ENCODE results near the gene SVIL.
"Not testable (repeated sequence)": the region's sequence is repeated elsewhere in the genome, so short reads cannot be mapped to it uniquely, and the experiment has no call there.

Gene SVIL

DNA sequence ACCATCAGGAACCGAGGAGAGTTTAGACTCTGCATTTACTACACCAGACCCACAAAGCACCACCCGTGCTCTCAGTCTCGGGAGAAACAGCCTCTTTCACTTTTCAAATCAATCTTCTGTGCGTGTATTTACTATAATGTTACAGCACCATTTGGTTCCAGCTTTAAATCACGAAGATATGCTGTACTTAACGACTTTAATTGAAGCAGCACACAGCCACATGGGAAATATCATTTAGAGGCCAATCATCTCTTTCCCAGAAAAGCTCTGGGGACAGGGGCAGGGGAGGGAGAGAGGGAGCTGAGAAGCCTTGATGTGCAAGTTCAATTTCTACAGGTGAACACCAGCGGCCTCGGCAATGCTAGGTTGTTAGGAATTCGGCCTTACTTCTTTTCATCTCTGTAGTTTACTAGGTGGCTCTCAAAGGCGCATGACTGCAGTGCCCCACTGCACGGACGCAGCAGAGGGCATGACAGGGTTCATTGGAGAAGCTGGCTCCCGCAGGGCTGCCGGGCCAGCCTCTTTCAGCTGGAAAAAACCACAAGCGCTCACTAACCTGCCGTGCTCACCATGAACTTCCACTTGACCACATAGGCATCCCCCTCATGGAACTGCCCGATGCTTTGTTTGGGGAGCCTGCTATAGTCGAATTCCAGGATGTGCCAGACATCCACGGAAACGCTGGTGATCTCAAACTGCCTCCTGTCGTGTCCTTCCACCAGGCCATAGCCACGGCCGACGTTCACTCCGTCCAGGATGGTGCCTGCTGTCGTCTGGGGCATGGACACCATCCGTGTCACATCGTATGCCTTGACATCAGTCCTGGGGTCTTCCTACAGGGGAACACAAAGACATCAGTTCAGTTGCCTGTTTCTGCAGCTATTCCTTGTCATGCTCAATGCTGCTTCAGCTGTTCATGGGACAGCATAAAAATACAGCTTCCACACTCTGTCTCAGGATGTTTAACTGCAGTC is 154.5 kb downstream of the SVIL start:
- DNase-seq = no peak

DNA sequence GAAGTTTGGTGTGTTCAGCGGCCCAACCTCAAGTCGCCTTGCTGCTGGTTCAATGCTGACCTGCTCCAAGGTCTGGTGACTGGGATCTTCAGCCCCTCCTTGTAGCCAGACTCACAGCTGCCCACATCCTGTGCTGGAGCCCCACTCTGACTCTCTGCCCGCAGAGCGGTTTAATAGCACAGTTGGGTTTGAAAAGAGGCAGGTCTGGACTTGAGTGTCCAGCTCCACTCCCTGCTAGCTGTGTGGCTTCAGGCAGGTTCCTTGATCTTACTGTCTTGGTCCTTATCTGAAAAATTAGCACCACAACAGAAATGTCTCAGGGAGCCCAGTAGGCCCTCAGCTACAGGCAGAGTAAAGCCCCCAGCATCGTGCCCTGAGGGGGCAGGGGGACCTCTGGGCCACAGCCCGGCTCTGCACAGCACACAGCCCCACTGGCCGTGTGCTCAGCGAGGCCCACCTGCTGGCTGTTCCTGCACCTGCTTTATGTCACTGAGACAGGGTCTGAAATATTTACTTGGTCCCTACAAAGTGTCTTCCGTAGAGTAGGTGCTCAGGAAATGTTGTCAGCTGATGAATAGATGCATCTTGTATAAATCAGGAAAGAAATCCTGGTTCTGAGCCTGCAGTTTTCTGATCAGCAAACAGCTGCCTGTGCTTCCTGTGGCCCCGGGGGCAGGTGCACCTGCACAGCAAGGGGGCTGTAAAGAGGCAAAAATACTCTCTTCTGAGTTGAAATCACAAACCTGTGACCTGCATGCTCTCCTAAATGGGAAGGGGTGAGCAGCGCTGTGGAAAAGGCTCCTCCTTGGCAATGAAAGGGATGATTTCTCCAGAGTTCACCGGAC is 155.5 kb downstream of the SVIL start:
- DNase-seq = no peak

DNA sequence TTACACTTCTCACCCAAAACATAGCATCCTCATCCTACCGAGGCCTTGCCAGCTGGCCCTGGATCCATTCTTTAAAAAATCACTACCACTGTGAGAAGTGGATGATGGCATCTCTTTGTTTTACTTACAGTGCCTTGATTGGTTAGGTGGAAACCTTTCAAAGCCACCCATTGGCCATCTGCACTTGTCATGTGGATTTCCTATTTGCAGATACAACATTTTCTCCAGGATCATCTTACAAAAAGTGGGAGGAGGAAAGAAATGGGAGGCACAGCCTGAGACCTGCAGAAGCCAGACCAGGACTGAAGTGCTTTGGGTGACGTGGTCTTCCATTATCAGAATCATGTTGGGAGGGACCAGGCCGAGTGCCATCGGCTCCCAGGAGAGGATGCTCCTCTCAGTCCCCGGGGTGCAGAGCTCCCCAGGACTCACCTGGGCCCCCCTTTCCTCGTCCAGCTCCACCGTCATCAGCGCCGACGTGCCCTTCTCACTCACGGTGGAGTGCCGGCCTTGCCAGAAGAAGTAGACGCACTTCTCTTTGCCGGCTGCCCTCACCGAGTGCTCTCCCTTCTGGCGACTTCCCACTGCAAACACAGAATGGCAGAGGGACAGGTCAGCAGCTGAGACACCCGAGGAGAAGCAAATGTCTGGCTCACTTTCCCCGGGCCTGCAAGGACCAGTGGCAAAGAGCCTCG is 161.2 kb downstream of the SVIL start:
- no peak for DNase-seq

DNA sequence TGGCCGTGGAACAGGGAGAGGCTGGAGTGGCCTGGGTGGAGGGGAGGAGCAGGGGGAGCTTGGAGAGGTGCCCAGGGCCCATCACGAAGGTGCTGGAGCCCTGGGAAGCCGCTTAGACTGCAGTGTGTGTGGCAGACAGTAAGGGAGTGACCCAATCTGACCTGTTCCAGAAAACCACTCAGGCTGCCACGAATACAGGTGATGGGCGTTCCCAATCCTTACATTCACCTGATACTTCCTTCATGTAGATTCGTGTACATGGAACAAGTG is 161.7 kb downstream of the SVIL start:
- DNase-seq = no peak

DNA sequence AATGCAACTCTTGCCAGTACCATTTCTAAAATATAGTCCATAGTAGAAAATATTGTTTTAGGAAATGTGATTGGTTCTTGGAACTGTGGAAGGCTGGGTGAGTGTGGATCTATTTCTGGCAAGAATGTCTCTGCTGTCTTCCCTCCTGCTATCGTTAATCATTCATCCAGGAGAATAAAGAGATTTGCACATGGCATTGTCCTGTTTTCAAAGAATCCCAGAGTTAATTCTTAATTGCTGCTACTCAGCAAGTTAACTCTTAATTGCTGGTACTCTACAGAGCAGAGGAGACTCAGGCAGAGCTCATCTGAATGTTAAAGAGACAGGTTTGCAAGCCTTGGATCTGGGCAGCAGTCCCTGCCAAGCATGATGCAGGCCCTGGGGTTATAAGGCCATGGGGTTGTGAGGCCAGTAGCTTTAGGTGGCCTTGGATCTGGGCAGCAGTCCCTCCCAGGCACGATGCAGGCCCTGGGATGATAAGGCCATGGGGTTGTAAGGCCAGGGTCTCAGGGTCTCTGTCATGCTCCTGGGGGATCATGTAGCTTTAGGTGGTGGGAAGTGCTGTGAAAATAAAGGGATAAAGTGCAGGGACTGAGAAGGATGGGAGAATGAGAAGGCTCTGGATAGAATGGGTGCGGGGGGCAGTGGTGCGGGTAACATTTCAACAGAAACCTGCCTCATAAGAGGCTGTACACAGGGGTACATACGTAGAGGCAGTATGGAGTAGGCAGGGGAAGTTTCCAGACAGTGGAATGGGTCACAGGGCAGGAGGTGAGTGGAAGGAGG is 162.3 kb downstream of the SVIL start:
- DNase-seq = no peak

DNA sequence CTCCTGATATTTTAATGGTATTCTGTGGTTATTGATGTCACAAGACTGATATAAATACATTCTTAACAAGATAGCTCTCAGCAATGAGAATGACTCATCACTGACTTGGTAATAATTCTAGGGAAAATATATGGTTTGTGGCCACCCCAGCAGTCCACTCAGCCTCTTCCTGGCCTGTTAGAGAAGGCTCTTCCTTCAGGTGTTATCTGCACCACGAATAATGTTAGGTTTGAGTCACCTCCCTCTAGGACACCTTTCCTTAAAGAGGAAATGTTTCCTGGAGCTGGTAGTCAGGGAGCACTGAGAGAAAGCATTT is 163.3 kb downstream of the SVIL start:
- DNase-seq = no peak

DNA sequence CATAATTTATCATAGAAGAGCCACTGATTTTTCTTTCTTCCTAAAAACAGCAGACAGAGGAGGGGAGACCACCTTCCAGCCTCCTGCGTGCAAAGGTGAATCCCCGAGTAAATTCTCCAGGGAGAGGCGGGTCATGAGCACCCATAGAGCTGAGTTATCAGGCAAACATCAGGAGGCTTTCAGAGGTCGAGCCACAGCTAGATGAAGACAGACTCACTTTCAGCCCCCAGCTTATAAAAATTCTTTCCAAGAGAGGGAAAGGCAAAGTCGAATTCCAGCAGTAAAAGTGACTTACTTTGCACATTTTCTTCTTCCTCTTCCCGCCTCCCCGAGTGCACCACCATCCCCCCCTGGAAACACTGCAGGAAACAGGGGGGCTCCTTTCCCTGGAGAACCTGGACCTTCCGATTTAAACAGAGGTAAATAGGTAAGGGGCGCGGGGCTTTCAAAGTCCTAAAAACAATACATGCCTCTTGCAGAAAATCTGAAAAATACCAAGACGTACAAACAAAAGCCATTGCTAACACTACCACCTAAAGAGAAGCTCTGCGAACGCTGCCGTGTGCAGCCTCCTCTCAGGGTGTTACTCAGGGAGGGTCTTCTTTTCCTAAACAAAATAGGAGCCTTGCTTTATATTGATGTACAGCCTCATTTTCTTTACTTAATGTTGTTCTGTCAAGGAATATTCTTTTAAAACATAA is 163.8 kb downstream of the SVIL start:
- DNase-seq = no peak

DNA sequence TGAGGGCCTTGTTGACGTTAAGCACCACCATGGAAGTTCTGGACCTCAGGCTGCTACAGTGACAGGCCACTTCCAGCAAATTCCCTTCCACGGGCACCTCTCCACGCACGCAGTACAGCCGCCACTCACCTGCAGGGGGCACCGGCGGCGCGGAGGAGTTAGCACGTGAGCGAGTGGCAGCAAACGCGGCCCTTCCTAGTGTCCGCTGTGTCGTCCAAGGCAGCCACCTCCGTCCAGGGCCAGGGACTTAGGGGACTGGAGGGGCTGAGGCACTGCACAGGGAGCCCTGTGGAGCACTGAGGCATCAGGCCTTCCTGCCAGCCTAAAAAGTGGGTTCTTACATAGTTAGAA is 164.4 kb downstream of the SVIL start:
- DNase-seq = no peak

DNA sequence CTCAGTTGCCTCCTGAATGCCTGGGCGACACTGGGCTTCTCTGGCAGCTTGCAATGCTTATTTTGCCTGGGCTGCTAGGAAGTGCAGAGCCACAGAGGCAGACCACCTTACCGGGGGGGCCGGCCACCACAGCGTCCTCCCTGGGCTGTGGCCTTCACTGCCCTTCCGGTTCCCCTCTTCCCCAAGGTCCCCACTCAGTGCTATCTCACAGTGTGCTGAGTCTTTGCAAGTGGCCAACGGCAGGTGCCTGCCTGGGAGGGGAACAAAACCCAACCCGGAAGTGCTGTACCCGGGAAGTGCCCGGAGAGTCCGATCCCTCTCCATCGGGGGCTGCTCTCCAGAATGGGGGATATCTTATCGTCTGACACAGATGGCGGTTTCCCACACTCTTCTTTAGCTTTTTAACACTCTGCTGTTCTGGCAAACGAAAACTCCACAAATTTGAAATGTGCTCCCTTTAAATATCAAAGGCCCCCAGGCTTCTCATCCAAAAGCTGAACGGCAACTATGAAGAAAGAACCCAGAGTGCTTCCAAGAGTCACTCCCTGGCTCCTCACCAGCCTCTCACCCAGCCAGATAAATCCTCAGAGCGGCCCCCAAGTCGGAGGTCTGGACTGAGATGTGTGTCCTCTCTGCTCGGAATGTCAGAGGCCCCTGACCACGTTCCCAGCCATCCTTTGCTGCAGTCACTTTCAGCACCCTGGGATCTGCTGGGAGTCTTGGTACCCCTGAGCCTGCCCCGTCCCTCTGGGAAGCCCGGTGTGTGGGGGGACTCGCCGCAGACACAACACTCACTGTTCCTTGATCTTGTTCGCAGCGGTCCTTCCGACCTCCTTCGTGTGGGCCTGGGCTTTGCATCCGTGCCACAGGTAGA is 165.1 kb downstream of the SVIL start:
- no peak for DNase-seq

DNA sequence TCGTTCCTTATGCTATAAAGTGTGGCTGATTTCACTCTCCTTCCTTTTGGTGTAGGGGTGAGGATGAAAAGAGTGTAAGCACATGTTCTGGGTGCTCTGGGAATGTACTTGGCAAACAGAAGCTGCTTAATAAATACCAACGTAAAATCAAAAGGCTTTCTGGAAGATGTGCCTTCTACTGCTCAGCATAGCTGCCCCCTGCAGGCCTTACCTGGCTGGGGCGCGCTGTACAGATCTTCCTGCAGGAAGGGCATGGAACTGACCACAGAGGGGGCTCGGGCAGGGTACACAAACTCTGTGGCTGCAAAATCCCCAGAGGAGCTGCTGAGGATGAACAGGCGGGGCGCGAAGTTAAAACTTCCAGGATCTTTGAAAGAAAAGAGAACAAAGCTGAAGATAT is 169.4 kb downstream of the SVIL start:
- DNase-seq = no peak

DNA sequence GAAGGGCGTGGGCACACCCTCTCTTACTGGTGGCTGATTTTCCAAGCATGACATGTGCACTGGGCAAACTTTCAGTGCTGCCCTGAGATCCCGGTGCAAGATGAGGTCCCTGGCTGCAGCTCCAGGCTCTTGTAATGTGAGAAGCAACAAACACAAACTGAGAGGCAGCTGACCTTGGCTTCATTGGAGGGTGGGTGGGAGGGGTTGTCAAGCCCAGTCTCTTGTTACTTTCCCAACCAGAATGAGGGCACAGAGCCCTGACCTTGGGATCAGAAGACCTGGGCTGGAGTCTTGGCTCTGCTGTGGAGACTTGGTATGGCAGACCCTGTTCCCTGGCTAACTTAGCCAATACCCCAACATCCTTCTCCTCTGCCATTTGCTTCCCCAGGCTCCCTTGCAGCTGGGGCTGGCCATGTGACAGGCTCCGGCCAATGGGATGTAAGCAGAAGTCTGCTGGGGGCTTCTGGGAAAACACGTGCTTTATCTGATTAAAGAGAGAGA is 170.1 kb downstream of the SVIL start:
- DNase-seq = not testable (repeated sequence)

DNA sequence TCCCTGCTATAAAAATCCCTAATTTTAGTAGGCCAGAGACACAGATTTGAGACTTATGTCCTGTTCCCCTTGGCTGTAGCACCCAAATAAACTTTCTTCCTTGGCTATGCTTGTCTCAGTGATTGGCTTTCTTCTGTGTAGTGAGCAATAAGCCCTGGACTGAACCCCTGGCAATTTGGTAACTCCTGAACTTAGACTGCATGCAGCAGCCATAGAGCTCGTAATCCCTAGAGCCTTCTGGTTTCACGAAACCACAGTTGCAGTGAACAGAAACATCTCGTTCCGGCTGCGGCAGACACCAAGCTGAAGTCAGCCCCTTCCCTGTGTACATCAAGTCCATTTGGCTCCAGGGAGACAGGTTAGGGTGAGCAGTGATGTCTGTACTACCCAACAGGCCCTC is 173.7 kb downstream of the SVIL start:
- DNase-seq = no peak

DNA sequence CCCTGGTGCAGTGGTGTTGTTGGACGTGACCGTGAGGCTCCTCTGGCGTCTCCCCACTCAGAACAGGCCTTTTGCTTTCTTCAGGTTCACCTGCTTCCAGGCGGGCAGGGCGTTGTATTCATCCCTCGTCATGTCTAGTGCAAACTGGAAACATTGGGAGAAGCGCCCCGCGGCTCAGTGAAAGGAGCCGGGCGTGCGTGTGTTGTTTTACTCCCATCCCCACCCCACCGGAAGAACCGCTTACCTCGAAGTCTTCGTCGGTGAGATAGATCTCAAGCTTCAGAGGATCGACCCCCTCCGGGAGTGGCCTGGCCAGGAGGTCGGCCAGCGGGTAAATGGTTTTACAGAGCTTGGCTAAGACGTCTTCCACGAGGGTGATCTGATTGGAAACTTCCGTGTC is 176.6 kb downstream of the SVIL start:
- DNase-seq = not testable (repeated sequence)

DNA sequence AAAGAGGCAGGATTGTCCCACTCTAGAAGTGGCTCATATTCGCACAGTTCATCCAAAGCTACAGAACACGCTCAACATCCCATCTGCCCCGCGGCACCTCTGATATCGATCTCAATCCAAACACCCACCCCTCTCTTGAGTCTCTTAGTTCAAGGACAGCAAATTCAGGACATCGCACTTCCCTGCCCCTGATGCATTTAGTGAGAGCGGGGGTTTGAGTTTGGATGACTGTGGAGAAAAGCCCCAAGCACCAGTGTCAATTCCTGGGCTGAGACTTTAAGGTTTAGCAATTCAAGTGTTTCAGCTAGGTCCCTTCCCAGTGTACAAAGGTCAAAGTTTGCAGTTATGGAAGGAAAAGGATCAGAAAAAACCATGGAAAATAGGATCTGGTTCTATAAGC is 179.7 kb downstream of the SVIL start:
- DNase-seq = no peak

DNA sequence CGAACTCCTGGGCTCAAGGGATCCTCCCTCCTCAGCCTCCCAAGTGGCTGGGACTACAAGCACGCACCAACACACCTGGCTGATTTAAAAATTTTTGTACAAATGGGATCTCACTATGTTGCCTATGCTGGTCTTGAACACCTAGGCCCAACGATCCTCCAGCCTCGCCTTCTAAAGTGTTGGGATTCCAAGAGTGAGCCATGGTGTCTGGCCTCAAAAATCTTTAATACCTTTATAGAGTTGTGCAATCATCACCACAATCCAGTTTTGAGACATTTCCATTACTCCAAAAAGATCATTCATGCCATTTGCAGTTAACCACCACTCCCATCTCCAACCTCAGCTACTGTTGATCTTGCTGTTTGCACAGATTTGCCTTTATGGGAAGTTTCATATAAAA is 180.5 kb downstream of the SVIL start:
- no peak for DNase-seq

DNA sequence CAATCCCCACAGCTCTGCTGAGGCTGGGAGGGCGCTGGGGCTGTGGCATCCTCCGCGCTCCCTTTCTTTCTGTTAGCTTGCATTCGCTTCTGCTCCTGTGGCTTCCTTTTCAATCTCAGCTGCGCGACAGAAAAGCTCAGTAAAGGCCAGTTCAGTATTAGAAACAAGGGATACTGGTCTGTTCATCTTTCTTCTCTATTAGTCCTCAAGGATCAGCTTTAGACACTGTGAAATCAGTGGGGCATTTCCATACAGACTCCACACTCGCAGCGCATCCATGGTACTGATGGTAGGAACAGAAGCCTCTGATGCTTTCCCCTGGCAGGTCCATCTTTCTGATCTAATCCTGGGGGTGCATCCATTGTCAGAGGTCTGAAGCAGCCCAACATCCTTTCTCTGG is 182.2 kb downstream of the SVIL start:
- no peak for DNase-seq

DNA sequence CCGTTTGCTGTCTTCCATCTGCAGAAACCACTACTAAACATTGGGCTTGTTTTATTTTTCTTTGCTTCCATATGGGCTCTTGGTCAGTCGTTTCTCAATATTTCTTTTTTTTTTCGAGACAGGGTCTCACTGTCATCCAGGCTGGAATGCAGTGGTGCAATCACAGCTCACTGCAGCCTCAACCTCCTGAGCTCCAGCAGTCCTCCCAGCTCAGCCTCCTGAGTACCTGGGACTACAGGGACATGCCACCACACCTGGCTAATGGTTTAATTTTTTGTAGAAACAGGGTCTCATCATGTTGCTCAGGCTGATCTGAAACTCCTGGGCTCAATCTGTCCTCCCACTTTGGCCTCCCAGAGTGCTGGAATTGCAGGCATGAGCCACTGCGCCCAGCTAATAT is 182.8 kb downstream of the SVIL start:
- DNase-seq = no peak

DNA sequence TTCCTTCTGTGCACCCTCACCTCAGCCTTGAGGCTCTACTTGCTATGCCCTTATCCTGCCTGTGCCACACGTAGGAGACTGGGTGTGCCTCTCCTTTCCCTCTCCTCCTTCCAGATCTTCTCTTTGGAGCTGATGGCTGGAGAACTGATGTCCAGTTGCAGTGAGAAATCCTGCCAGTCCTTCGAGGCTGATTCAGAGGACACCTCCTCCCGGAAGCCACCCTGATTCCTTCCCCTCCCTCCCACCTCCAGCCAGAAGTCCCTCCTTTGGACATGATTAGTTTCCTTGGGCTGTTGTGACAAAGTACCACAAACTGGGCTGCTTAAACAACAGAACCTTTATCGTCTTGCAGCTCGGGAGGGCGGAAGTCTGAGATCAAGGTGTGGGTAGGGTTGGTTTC is 184.4 kb downstream of the SVIL start:
- no peak for DNase-seq

DNA sequence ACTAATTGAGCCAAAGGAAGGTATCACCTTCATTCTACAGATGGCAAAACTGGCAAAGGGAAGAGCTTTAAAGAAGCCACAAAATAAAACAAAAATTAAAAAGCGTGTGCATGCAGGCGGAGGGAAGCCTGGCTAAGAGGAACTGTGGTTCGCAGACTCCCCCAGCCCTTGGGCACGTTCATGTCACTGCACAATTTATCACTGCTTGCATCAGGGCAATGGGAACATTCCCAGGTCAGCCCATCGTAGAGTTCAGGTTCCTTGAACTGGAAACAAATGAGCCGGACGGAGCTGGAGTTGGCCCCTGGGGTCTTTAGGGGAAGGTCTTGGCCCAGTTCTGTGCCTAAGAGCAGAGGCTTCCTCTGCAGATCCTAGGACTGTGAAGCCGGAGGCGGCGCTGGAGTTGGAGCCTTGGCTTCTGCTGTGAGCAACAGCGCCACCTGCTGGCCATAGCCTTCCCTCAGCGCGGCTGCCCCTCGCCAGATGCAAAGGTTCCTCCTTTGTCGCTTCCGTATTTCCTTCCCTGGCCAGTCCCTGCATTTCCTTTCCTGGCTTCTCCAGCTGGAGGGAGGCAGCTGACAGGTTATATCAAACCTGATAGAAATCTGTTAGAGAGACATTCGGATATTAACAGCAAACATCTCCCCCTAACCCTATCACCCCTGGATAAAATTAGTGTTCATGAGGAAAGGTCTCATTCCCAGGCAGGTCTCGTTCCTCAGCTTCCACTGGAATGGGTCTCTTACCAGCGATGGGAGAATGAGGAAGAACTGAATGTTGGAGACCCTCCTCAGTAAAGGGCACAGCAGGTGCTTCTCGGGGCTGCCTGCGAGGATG is 185.8 kb downstream of the SVIL start:
- DNase-seq = peak; percentile 2 to 67

DNA sequence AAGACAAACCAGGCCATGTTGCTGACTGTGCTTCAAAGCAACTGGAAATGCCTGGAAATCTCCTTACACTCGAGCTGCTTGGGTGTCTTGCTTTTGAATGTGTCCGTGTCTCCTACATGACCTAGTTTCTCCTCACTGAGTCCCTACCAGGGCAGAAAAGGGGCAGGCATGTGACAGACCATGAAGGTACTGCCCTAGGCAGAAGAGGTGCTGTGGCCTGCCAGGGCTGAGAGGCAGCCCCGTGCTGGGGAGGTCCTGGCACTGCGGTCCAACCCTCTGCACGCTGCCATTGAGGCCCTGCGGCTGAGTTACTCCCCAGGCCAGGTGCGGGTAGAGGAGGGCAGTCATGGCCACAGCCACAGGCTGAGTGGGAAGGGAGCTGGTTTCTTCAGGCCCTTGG is 186.6 kb downstream of the SVIL start:
- no peak for DNase-seq
